Gastrocnemius medialis (tissue), 4 donors: ENCODE measurements around the gene PTPMT1.

Source experiments
- POLR2A ChIP-seq, 2 donors: fragments of 450-650 bp; IDR thresholded peaks; one replicate each; pipeline ENCODE4 v1.6.1; 2017; ENCODE audit warnings: antibody characterized with exemption in 2 of 2, mild to moderate bottlenecking in 2 of 2, moderate library complexity in 2 of 2
- TF ChIP-seq, protein P1 (sequence below), 5 experiments: fragments of 450-650 bp in 3 of 5; fragments of 200-600 bp in 2 of 5; sonication (generic) in 2 of 5; IDR thresholded peaks in 4 of 5; conservative IDR thresholded peaks in 1 of 5; 1 replicate in 4 of 5; 2 replicates in 1 of 5; pipeline ENCODE4 v1.5.1; 2016 to 2019; ENCODE audit warnings: antibody characterized with exemption in 5 of 5, mild to moderate bottlenecking in 3 of 5, moderate library complexity in 3 of 5

DNA sequence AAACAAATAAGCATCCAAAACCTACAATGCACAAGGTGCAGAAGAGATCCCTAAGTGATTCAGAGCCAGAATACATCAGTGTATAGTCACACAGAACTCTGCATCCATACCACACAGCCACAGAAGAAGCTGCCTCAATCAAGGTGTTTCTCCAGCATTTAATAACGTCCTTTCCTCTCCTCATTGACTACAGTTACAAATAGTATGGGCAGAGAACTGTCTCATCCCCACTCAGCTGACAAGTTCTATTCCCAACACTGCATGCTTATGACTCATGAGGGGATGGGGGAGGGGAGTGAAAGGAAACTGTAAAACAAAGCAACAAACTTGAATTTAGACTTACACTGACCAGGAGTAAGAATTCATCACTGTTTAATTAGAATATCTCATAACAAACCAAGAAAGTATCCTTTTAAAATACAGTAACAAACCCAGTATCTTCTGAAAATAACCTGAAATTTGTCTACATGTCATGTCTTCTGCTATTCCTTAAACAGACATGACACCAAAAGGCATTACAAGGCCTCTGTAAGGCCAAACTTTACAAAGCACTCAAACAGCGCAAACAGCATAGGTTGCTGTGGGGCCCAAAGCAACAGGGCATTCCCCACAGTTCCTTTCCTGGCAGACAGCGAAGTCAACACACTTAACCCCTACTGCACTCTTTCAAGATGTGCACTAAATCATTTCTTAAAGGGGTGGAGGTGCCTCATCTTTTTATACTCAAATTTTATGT is 41.7 kb upstream of the PTPMT1 start:
- TF ChIP-seq, protein P1, sequence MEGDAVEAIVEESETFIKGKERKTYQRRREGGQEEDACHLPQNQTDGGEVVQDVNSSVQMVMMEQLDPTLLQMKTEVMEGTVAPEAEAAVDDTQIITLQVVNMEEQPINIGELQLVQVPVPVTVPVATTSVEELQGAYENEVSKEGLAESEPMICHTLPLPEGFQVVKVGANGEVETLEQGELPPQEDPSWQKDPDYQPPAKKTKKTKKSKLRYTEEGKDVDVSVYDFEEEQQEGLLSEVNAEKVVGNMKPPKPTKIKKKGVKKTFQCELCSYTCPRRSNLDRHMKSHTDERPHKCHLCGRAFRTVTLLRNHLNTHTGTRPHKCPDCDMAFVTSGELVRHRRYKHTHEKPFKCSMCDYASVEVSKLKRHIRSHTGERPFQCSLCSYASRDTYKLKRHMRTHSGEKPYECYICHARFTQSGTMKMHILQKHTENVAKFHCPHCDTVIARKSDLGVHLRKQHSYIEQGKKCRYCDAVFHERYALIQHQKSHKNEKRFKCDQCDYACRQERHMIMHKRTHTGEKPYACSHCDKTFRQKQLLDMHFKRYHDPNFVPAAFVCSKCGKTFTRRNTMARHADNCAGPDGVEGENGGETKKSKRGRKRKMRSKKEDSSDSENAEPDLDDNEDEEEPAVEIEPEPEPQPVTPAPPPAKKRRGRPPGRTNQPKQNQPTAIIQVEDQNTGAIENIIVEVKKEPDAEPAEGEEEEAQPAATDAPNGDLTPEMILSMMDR (IDR thresholded peaks at IDR 0.05 in 4 of 5, conservative IDR thresholded peaks at IDR 0.05 in 1 of 5), result no peak
- peak in 1 of 2 donors; percentile 15 for TF ChIP-seq POLR2A (IDR thresholded peaks at IDR 0.05)
